GM13977 (cell line): Measurements from ENCODE around the gene LSM10.

ENCODE experiments used
- DNase-seq: peaks from one replicate; pipeline ENCODE4 v3.0.0; 2012; ENCODE audit warnings: low spot score
- in situ Hi-C: fragments of 300-500 bp; cut with MboI; formaldehyde crosslinking; loops from one replicate; pipeline ENCODE4 v1.12.0; 2022; ENCODE audit warnings: low sequenced_read_pairs, low pct_unique_long_range_greater_than_20kb, mixed read lengths, inconsistent platforms; ENCODE audit not compliant: unreplicated experiment
- TF ChIP-seq, protein P1 (sequence below): IDR thresholded peaks from 2 replicates; pipeline ENCODE4 v1.5.1; 2012; ENCODE audit warnings: mild to moderate bottlenecking, control low read depth; ENCODE audit not compliant: insufficient read depth; ENCODE audit errors: extremely low read depth, missing control alignments

Gene LSM10

DNA sequence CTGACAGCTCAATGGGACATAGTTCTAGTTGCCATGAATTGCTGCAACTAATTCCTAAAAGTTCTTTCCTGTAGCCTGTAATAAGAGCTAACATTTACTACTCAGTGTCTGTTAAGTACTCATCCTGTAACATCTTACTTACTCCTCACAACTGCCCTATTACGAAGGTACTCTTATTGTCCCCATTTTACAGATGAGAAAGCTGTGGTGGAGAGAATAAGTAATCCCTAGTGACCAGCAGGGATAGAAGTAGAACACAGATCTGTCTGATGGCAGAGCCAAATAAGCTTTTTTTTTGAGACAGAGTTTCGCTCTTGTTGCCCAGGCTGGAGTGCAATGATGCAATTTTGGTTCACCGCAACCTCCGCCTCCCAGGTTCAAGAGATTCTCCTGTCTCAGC is 15.0 kb downstream of the LSM10 start:
- in situ Hi-C loops: no loop called here
- no peak for DNase-seq
- TF ChIP-seq, protein P1, sequence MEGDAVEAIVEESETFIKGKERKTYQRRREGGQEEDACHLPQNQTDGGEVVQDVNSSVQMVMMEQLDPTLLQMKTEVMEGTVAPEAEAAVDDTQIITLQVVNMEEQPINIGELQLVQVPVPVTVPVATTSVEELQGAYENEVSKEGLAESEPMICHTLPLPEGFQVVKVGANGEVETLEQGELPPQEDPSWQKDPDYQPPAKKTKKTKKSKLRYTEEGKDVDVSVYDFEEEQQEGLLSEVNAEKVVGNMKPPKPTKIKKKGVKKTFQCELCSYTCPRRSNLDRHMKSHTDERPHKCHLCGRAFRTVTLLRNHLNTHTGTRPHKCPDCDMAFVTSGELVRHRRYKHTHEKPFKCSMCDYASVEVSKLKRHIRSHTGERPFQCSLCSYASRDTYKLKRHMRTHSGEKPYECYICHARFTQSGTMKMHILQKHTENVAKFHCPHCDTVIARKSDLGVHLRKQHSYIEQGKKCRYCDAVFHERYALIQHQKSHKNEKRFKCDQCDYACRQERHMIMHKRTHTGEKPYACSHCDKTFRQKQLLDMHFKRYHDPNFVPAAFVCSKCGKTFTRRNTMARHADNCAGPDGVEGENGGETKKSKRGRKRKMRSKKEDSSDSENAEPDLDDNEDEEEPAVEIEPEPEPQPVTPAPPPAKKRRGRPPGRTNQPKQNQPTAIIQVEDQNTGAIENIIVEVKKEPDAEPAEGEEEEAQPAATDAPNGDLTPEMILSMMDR: no peak

DNA sequence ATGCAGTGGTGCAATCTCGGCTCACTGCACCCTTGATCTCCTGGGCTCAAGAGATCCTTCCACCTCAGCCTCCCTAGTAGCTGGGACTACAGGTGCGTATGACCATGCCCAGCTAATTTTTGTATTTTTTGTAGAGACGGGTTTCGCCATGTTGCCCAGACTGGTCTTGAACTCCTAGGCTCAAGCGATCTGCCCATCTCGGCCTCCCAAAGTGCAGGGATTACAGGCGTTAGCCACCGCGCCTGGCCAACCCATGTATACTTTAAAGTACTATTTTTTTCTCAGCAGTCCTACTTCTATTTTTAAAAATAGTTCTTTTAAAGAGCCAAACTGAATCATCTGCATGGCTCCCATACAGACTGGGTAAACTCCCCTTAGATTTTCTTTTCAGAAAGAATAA is 15.5 kb downstream of the LSM10 start:
- in situ Hi-C loops: no loop called here
- DNase-seq: no peak
- TF ChIP-seq, protein P1: no peak

DNA sequence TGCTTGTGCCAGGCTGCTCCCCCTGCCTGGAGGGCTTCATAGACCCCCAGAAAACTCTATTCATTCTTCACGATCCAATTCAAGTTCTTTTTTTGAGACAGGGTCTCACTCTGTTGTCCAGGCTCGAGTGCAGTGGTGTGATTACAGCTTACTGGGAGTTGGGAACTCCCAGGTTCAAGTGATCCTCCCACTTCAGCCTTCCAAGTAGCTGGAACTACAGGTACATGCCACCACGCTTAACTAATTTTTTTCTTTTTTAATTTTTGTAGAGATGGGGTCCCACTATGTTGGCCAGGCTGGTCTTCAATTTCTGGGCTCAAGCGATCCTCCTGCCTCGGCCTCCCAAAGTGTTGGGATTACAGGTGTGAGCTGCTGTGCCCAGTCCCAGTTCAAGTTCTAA is 16.3 kb downstream of the LSM10 start:
- in situ Hi-C loops: no loop called here
- TF ChIP-seq, protein P1: no peak
- no peak for DNase-seq

DNA sequence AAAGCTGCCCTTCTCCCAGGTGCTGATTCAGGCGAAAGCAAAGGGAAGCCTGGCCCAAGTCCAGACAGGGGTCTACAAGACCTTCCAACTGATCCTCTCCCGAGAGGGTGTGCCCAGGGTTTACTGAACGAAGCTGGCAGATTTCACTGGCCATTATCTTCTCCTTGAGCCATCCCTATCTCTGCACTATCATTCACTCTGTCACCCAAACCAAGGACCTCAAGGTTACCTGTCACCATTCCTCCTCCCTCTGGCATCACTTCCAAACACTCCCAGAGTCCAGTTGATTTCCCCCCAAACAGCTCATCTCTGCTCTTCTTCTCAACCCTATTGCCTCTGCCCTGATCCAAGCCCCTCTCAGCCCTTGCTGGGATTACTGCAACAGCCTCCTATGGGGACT is 16.9 kb downstream of the LSM10 start:
- TF ChIP-seq, protein P1: no peak
- in situ Hi-C loops: no loop called here

DNA sequence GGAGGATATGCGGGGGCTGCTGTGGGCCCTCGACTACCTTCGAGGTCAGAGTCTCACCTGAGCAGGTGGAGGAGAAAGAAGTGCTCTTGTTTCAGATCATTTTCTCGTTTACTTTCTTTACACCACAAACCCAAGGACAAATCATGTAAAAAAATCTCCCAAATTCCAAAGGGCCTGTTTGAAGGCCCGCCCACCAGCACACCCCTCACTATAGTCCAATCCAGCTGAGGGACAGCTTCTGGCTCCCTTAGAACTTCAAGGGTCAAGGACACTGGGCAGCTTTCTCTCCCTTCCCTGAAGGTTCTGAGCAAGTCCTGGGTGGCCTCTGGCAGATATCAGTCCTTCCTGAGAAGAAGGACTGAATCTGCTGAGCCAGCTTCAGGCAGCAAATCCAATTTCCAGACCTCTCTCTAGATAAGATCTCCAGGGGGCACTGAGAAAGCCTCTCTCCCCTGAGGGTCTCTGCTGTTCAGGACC is 17.5 kb downstream of the LSM10 start:
- TF ChIP-seq, protein P1: no peak
- DNase-seq: no peak
- in situ Hi-C loops: no loop called here

More for the DNA sequence above, 16.9 kb downstream of the LSM10 start:
- no peak for DNase-seq

DNA sequence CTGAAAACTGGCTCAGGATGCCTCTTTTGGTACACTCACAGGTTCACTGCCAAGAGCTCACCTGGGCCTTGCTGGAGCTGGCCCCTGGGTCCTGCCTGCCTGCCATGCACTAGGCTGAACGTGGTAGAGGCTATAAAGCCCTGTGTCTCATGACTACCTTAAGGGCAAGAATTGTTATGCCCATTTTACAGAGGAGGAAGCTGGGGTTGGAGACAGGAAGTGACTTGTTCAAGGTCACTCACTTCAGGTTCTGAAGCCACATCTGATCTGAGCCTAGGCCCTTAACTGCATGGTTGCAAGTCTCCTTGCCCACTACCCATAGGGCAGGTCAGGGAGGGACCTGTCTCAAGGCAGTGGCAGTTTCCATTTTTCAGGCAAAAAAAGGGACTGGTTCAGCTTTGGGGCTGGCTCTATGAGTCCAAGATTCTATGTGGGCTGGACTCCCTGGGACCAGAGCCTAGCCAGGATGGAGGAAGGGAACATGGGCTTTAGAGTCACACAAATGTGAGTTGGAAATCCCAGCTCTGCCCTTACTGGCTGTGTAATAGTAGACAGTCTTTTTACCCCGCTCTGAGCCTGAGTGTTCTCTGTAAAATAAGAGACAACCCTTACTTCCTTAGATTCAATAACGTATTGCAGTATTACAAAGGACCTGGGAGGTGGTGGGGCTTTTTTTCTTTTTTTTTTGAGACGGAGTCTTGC is 19.8 kb downstream of the LSM10 start:
- no peak for DNase-seq
- TF ChIP-seq, protein P1: no peak
- in situ Hi-C loops: no loop called here

DNA sequence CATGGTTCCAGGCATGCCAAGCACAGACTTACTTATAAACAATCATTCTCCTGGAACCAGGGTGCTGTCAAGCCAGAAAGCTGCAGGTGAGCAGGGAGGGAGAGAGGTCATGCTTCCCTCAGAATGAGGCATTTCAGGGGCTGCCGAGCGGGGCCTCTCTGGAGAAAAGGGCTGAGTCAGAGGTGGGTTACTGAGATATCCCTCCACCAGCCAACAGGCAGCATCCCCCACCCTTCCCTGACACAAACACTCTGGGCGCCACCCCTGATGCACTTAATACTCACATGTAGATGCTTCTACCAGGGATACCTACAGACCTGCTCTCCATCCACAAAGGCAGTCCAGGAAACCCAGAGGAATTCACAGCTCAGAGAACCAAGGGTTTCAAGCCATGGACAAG is 25.1 kb downstream of the LSM10 start:
- TF ChIP-seq, protein P1: no peak
- in situ Hi-C loops: no loop called here
- no peak for DNase-seq
